GM23248 (cell line): ENCODE data around the gene COA6.

ENCODE experiments used
- EZH2 ChIP-seq: fragments of 200-600 bp; sonication (generic); IDR thresholded peaks from 2 replicates; pipeline ENCODE4 v1.6.1; 2018; ENCODE audit warnings: antibody characterized with exemption, mild to moderate bottlenecking; ENCODE audit not compliant: insufficient read depth, poor library complexity, severe bottlenecking
- EZH2phosphoT487 ChIP-seq: fragments of 200-600 bp; sonication (generic); IDR thresholded peaks from 2 replicates; pipeline ENCODE4 v1.6.1; 2018; ENCODE audit warnings: antibody characterized with exemption, moderate library complexity, mild to moderate bottlenecking, low read depth; ENCODE audit not compliant: insufficient read depth

GRCh38 chr1:234393190-234393589 lies 19.9 kb downstream of the COA6 start:
- TF ChIP-seq EZH2 = no peak
- no peak for TF ChIP-seq EZH2phosphoT487
